IMR-90 (cell line): ENCODE results near the gene PAQR7. TPM values are rescaled to one million over a fixed set of nuclear protein-coding genes. Genes with fewer than 3 reads are reported as not detected.

Experiments used
- ATAC-seq: fragments of 200-7000 bp; cut with Tn5 transposase; 2 replicates; pipeline ENCODE4 v1.9.1; 2020; ENCODE audit warnings: low read depth, mild to moderate bottlenecking, moderate library complexity
- BruUV-seq: library from RNA; stranded (reverse); fragments of 400-500 nt; replicated peaks from 2 replicates; lab custom pipeline; 2021; lab: Mats Ljungman, UMichigan
- CTCF ChIA-PET: fragments of 300-600 bp; formaldehyde crosslinking; extraction: SDS; loops from one replicate; lab custom pipeline; 2021; ENCODE audit warnings: antibody characterized with exemption; lab: Yijun Ruan, JAX
- POLR2A ChIA-PET: fragments of 300-600 bp; sonication (Branson Sonifier 250); formaldehyde crosslinking; loops from one replicate; lab custom pipeline; 2022; ENCODE audit warnings: antibody characterized with exemption; ENCODE audit not compliant: unreplicated experiment; lab: Charles Lee
- DNase-seq: peaks from one replicate; pipeline ENCODE4 v3.0.0; 2013
- H2AFZ ChIP-seq: replicated peaks from 2 replicates; pipeline ENCODE3; 2013; ENCODE audit warnings: low read length, mild to moderate bottlenecking; ENCODE audit not compliant: poor library complexity
- H2AK5ac ChIP-seq: 2 replicates; pipeline ENCODE4 v1.6.1; 2013; ENCODE audit warnings: low read depth, low read length, inconsistent platforms
- H2AK9ac ChIP-seq: replicated peaks from 2 replicates; pipeline ENCODE3; 2013; ENCODE audit warnings: mild to moderate bottlenecking, low read depth, low read length, moderate library complexity; ENCODE audit not compliant: poor library complexity
- H2BK120ac ChIP-seq: 2 replicates; pipeline ENCODE4 v1.6.1; 2013; ENCODE audit warnings: low read depth, low read length, inconsistent platforms
- H2BK15ac ChIP-seq: 3 replicates; pipeline ENCODE4 v1.6.1; 2013; ENCODE audit warnings: low read depth, low read length, inconsistent platforms
- H2BK20ac ChIP-seq: 2 replicates; pipeline ENCODE4 v1.6.1; 2013; ENCODE audit warnings: low read depth, mild to moderate bottlenecking, inconsistent platforms, low read length, moderate library complexity
- H2BK5ac ChIP-seq: 2 replicates; pipeline ENCODE4 v1.6.1; 2013; ENCODE audit warnings: mild to moderate bottlenecking, low read depth, low read length, inconsistent platforms; ENCODE audit not compliant: poor library complexity, severe bottlenecking
- H3K14ac ChIP-seq: replicated peaks from 2 replicates; pipeline ENCODE4 v1.6.1; 2013; ENCODE audit warnings: low read depth, low read length, inconsistent platforms
- H3K18ac ChIP-seq: 2 replicates; pipeline ENCODE4 v1.6.1; 2013; ENCODE audit warnings: low read depth, low read length, control low read depth
- H3K23ac ChIP-seq: 2 replicates; pipeline ENCODE4 v1.6.1; 2013; ENCODE audit warnings: low read depth, low read length, inconsistent platforms
- H3K27ac ChIP-seq: 2 replicates; pipeline ENCODE4 v1.5.1; 2013; ENCODE audit warnings: mild to moderate bottlenecking, control low read depth, low read length; ENCODE audit not compliant: insufficient read depth
- H3K27me3 ChIP-seq: 2 replicates; pipeline ENCODE4 v1.6.1; 2013; ENCODE audit warnings: low read length; ENCODE audit not compliant: control insufficient read depth, insufficient read depth
- H3K36me3 ChIP-seq: 2 replicates; pipeline ENCODE4 v1.6.1; 2013; ENCODE audit warnings: low read length, mixed read lengths; ENCODE audit not compliant: control insufficient read depth, insufficient read depth
- H3K4ac ChIP-seq: 2 replicates; pipeline ENCODE4 v1.6.1; 2013; ENCODE audit warnings: low read depth, low read length, inconsistent platforms
- H3K4me1 ChIP-seq: 2 replicates; pipeline ENCODE4 v1.6.1; 2013; ENCODE audit warnings: low read length, mixed read lengths; ENCODE audit not compliant: control insufficient read depth, insufficient read depth
- H3K4me2 ChIP-seq: 2 replicates; pipeline ENCODE4 v1.6.1; 2013; ENCODE audit warnings: low read depth, mild to moderate bottlenecking, control low read depth, low read length, moderate library complexity
- H3K4me3 ChIP-seq: 2 replicates; pipeline ENCODE4 v1.5.1; 2013; ENCODE audit warnings: low read depth, mild to moderate bottlenecking, control low read depth, low read length, moderate library complexity; ENCODE audit not compliant: insufficient read depth
- H3K56ac ChIP-seq: 2 replicates; pipeline ENCODE4 v1.6.1; 2013; ENCODE audit warnings: low read length, inconsistent platforms; ENCODE audit not compliant: insufficient read depth; ENCODE audit errors: extremely low read depth
- H3K79me1 ChIP-seq, 2 experiments: 2 replicates each; pipeline ENCODE4 v1.6.1; 2013; ENCODE audit warnings: low read length in 2 of 2, inconsistent platforms in 1 of 2, low read depth in 1 of 2
- H3K9ac ChIP-seq: 2 replicates; pipeline ENCODE4 v1.6.1; 2013; ENCODE audit warnings: low read depth, low read length, control low read depth
- H3K9me1 ChIP-seq: 2 replicates; pipeline ENCODE4 v1.6.1; 2013; ENCODE audit warnings: low read length, inconsistent platforms; ENCODE audit not compliant: insufficient read depth
- H3K9me3 ChIP-seq: 2 replicates; pipeline ENCODE4 v1.6.1; 2013; ENCODE audit warnings: low read length; ENCODE audit not compliant: control insufficient read depth, insufficient read depth
- H4K20me1 ChIP-seq: 2 replicates; pipeline ENCODE4 v1.6.1; 2013; ENCODE audit warnings: low read length, inconsistent platforms; ENCODE audit not compliant: insufficient read depth
- H4K5ac ChIP-seq: 2 replicates; pipeline ENCODE4 v1.6.1; 2013; ENCODE audit warnings: mild to moderate bottlenecking, low read depth, low read length, control low read depth
- H4K8ac ChIP-seq, 2 experiments: 2 replicates each; pipeline ENCODE4 v1.6.1; 2013; ENCODE audit warnings: low read depth in 2 of 2, low read length in 2 of 2, control low read depth in 1 of 2, inconsistent platforms in 1 of 2
- H4K91ac ChIP-seq: 2 replicates; pipeline ENCODE4 v1.6.1; 2013; ENCODE audit warnings: low read depth, low read length, inconsistent platforms; ENCODE audit not compliant: insufficient read depth
- CEBPB ChIP-seq: IDR thresholded peaks from 2 replicates; pipeline ENCODE4 v1.6.1; 2012; ENCODE audit warnings: low read depth, low read length, improper control_type of control experiment
- CHD1 ChIP-seq: IDR thresholded peaks from 2 replicates; pipeline ENCODE4 v1.6.1; 2012; ENCODE audit warnings: low read depth, low read length, improper control_type of control experiment
- FOS ChIP-seq: fragments of 150-350 bp; IDR thresholded peaks from 2 replicates; pipeline ENCODE4 v1.6.1; 2016; ENCODE audit warnings: low read depth, low read length
- MAFK ChIP-seq: IDR thresholded peaks from 2 replicates; pipeline ENCODE4 v1.6.1; 2012; ENCODE audit warnings: low read depth, low read length, improper control_type of control experiment
- MAZ ChIP-seq: IDR thresholded peaks from 2 replicates; pipeline ENCODE4 v1.6.1; 2012; ENCODE audit warnings: low read depth, mild to moderate bottlenecking, low read length, improper control_type of control experiment, moderate library complexity, borderline replicate concordance
- MXI1 ChIP-seq: IDR thresholded peaks from 2 replicates; pipeline ENCODE4 v1.6.1; 2012; ENCODE audit warnings: low read depth, mild to moderate bottlenecking, low read length, moderate library complexity, borderline replicate concordance
- POLR2A ChIP-seq: IDR thresholded peaks from 2 replicates; pipeline ENCODE4 v1.6.1; 2012; ENCODE audit warnings: mild to moderate bottlenecking, low read depth, low read length
- RAD21 ChIP-seq: IDR thresholded peaks from 2 replicates; pipeline ENCODE4 v1.6.1; 2012; ENCODE audit warnings: low read length, improper control_type of control experiment
- RFX5 ChIP-seq: IDR thresholded peaks from 2 replicates; pipeline ENCODE4 v1.8.0; 2012; ENCODE audit warnings: low read depth, mild to moderate bottlenecking, low read length, moderate library complexity
- SMC3 ChIP-seq: fragments of 150-350 bp; IDR thresholded peaks from 2 replicates; pipeline ENCODE4 v1.6.1; 2016; ENCODE audit warnings: low read depth, mild to moderate bottlenecking, antibody characterized with exemption, low read length, moderate library complexity
- WGBS, 2 experiments: methylation state at CpG; one replicate each; pipeline versions ENCODE4 v1.1.5 to v1.1.7; 2013; ENCODE audit warnings: missing lambda C conversion rate in 2 of 2; ENCODE audit not compliant: insufficient read length in 1 of 2; ENCODE audit errors: extremely low coverage in 2 of 2; 5-methylcytosine and 5-hydroxymethylcytosine counted together
- dilution Hi-C: fragments of 300-500 bp; cut with HindIII; formaldehyde crosslinking; loops from one replicate; pipeline ENCODE4 v1.14.3; 2018; ENCODE audit warnings: low sequenced_read_pairs; ENCODE audit not compliant: unreplicated experiment
- in situ Hi-C: fragments of 300-500 bp; cut with MboI; formaldehyde crosslinking; loops from 3 replicates; pipeline ENCODE4 v1.14.3; 2019; ENCODE audit warnings: low sequenced_read_pairs, inconsistent platforms, mixed read lengths
- intact Hi-C: fragments of 100-400 bp; cut with micrococcal nuclease; formaldehyde crosslinking; loops from 2 replicates; pipeline ENCODE4 v1.10.0; 2022
- polyA plus RNA-seq, 3 experiments: library from polyadenylated mRNA; depleted of rRNA; stranded (reverse); fragments of >200 nt; gene quantifications; 2 replicates each; pipeline ENCODE4 v1.2.3, GENCODE V29; 2012; ENCODE audit warnings: low replicate concordance in 1 of 3
- total RNA-seq: library from RNA; depleted of rRNA; stranded (reverse); fragments of >200 nt; gene quantifications from 2 replicates; pipeline ENCODE4 v1.2.3, GENCODE V29; 2012
- TF ChIP-seq, protein P1 (sequence below): fragments of 150-350 bp; IDR thresholded peaks from 2 replicates; pipeline ENCODE4 v1.6.1; 2017; ENCODE audit warnings: mild to moderate bottlenecking, antibody characterized with exemption, low read length, low read depth
- TF ChIP-seq, protein P2 (sequence below): conservative IDR thresholded peaks from 2 replicates; pipeline ENCODE4 v1.5.1; 2012; ENCODE audit warnings: mild to moderate bottlenecking, low read depth, low read length, improper control_type of control experiment
- TF ChIP-seq, protein P3 (sequence below): fragments of 150-350 bp; IDR thresholded peaks from 2 replicates; pipeline ENCODE4 v1.6.1; 2016; ENCODE audit warnings: low read depth, mild to moderate bottlenecking, low read length, moderate library complexity, borderline replicate concordance

Gene PAQR7
- total and polyA plus RNA-seq, 2 of the 4 experiments (the other 2 are of a cell fraction), result 9.0 to 12.9 TPM

DNA sequence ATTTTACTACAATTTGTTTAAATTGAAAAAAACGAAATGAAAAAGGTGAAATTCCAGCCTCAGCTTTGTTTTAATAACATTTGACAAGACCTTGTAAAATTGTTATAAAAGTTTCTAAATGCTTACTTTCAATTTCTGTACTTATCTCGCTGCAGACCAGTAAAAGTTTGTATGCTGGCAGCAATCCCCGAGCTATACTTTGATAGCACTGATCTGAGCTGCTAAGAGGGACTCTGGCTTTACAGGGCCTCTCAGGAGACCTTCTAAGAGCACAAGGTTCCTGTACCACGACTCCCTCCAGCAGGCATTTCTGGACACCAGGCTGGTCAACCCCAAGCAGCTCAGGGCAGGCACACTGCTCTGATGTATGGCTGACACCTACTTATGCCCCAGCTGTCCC, 17.6 kb upstream of the PAQR7 start (continued):
- TF ChIP-seq MXI1 (no peak), CHD1 (no peak)
- TF ChIP-seq, protein P1, sequence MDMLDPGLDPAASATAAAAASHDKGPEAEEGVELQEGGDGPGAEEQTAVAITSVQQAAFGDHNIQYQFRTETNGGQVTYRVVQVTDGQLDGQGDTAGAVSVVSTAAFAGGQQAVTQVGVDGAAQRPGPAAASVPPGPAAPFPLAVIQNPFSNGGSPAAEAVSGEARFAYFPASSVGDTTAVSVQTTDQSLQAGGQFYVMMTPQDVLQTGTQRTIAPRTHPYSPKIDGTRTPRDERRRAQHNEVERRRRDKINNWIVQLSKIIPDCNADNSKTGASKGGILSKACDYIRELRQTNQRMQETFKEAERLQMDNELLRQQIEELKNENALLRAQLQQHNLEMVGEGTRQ, result no peak

DNA sequence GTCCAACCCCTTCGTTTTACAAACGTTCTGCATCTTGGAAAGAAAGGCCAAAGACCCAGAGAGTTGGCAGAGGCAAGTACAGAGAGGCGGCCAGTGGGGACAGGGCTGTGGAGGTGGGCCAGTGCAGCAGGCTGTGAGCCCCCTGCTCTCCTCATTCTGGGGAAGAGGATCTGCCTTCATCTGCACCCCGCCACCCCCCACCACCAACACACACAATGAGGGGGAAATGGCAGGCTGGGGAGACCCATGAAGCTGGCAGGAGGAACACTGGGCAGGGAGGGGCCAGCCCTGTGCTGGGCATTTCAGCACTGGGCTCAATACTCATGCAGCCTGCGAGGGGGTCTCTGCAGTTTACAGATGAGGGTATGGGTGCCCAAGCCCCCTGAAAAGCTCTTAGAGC, 16.1 kb upstream of the PAQR7 start:
- CTCF ChIA-PET, result interaction anchor here (0.6 to 1.5 kb wide), 3 partner anchors 105 to 335 kb away, joined by 3 to 4 read pairs (median 4); no protein-coding TSS in a partner anchor
- Histone ChIP-seq H3K4me2 (no peak overlapping the region), H3K9ac (peak overlapping the region; percentile 24; the same call in 1 of the 2 replicates), H2AK9ac (peak overlapping the region; percentile 97), H3K4me3 (no peak overlapping the region), H2BK20ac (peak overlapping the region; percentile 67), H3K18ac (peak overlapping the region; percentile 95), H3K27ac (peak overlapping the region; percentile 99), H3K14ac (peak overlapping the region; percentile 47), H4K91ac (peak overlapping the region; percentile 94), H3K36me3 (no peaks in the 10 kb centered on the region), H3K9me1 (peaks cover 29% of the 10 kb centered on the region), H2BK120ac (peak overlapping the region; percentile 98), H3K4me1 (peaks cover 44% of the 10 kb centered on the region), H3K4ac (peak overlapping the region; percentile 99), H4K20me1 (no peaks in the 10 kb centered on the region), H3K27me3 (no peaks in the 10 kb centered on the region), H3K23ac (peak overlapping the region; percentile 78), H3K56ac (peak overlapping the region; percentile 51; the same call in 1 of the 2 replicates), H3K79me1 (peaks cover 13 to 61% of the 10 kb centered on the region in 2 experiments), H2BK15ac (peak overlapping the region; percentile 93; the same call in 2 of the 3 replicates), H2AK5ac (peak overlapping the region; percentile 96), H2AFZ (peak overlapping the region; percentile 67), H3K9me3 (no peaks in the 10 kb centered on the region), H4K5ac (peak overlapping the region; percentile 91), H4K8ac (peak overlapping the region; percentile 86 to 92), H2BK5ac (peak overlapping the region; percentile 98)
- in situ Hi-C loops (no loop called here), intact Hi-C loops (no loop called here), dilution Hi-C loops (no loop called here)
- BruUV-seq, result no TSS peak
- POLR2A ChIA-PET, result interaction anchor here (0.6 to 1.5 kb wide), 3 partner anchors 16 to 300 kb away, joined by 3 to 12 read pairs (median 4); partner anchors contain the start of genes PAFAH2 and PAQR7
- no peak for DNase-seq
- no CpG with 5 or more reads among the region's 5 CpGs for WGBS, 2 experiments
- no peak for ATAC-seq
- TF ChIP-seq MAZ, result no peak
- no peak for TF ChIP-seq RAD21
- TF ChIP-seq, protein P2, sequence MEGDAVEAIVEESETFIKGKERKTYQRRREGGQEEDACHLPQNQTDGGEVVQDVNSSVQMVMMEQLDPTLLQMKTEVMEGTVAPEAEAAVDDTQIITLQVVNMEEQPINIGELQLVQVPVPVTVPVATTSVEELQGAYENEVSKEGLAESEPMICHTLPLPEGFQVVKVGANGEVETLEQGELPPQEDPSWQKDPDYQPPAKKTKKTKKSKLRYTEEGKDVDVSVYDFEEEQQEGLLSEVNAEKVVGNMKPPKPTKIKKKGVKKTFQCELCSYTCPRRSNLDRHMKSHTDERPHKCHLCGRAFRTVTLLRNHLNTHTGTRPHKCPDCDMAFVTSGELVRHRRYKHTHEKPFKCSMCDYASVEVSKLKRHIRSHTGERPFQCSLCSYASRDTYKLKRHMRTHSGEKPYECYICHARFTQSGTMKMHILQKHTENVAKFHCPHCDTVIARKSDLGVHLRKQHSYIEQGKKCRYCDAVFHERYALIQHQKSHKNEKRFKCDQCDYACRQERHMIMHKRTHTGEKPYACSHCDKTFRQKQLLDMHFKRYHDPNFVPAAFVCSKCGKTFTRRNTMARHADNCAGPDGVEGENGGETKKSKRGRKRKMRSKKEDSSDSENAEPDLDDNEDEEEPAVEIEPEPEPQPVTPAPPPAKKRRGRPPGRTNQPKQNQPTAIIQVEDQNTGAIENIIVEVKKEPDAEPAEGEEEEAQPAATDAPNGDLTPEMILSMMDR, result no peak
- TF ChIP-seq CEBPB, result no peak
- no peak for TF ChIP-seq FOS
- no peak for TF ChIP-seq SMC3
- TF ChIP-seq CHD1, result no peak
- TF ChIP-seq MAFK, result no peak
- TF ChIP-seq POLR2A, result no peak
- TF ChIP-seq RFX5, result no peak
- TF ChIP-seq, protein P3, sequence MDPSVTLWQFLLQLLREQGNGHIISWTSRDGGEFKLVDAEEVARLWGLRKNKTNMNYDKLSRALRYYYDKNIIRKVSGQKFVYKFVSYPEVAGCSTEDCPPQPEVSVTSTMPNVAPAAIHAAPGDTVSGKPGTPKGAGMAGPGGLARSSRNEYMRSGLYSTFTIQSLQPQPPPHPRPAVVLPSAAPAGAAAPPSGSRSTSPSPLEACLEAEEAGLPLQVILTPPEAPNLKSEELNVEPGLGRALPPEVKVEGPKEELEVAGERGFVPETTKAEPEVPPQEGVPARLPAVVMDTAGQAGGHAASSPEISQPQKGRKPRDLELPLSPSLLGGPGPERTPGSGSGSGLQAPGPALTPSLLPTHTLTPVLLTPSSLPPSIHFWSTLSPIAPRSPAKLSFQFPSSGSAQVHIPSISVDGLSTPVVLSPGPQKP, result no peak
